HG03432 (cell line): ENCODE data around the gene HOXA11.

Experiments
- ATAC-seq: cut with Tn5 transposase; IDR thresholded peaks from one replicate; pipeline ENCODE4 v1.9.1; 2021; ENCODE audit warnings: mild to moderate bottlenecking, moderate library complexity; ENCODE audit not compliant: unreplicated experiment

HOXA11 gene

GRCh38 chr7:27185013-27185853 lies at the start of gene HOXA11:
HOXA11 (minus strand) TSS chr7:27185232; CDS start chr7:27185144, 88 bp downstream.
- no peak for ATAC-seq

- no peak for ATAC-seq
Observed at GRCh38 chr7:27229448-27229847, 44.4 kb upstream of the HOXA11 start.

DNA sequence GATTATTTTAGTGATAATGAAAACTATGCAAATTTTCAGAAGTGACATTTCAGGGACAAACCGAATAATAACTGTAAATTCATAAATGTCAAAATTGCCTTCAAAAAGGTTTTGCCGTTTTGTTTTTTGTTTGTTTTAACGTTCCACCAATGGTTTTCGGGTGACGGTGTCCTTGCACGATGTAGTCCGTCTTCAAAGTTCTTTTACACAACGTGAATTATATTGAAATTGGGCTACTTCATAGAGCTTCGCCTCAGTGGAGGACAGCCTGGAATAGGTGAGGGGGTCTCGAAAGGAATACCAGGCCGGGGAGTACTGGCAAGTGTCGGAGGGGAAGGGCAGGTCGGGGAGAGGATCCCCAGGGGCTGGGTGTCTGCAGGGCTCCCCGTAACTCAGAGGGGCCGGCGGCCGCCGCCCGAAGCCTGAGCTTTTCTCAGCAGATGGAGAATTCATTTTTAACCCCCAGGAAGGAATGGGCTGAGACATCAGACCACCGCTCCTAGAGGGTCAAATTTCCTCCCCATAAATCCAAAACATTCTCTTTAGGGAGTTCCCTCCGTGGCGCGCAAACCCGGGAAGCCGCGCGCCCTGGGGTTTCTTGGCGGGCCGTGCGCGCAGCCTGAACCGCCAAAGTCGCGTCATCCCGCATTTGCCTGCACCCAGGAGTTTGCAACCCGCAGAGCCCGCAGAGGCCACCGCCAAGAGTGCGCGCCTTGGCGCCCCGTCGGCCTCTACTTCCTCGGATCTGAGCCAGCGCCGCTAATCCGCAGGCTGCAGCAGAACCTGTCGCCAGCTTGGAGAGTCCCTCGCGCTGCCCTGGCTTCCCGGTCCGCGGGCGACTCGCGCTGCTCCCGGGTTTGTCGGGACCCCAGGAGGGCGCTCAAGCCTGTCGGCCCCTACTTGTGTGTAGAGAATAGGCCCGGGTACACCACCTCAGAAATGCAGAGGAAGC lies 40.2 kb upstream of the HOXA11 start:
- ATAC-seq, result no peak

GRCh38 chr7:27223941-27224575 lies 39.0 kb upstream of the HOXA11 start:
- no peak for ATAC-seq

- peak; percentile 69 for ATAC-seq
Observed at GRCh38 chr7:27221201-27221797, 36.3 kb upstream of the HOXA11 start.

GRCh38 chr7:27220440-27220955 lies 35.5 kb upstream of the HOXA11 start:
- ATAC-seq, result no peak

GRCh38 chr7:27219821-27220220 lies 34.8 kb upstream of the HOXA11 start:
- ATAC-seq, result no peak

GRCh38 chr7:27217951-27218350 lies 32.9 kb upstream of the HOXA11 start:
- ATAC-seq, result no peak

- no peak for ATAC-seq
Observed at GRCh38 chr7:27215356-27215755, 30.3 kb upstream of the HOXA11 start.

DNA sequence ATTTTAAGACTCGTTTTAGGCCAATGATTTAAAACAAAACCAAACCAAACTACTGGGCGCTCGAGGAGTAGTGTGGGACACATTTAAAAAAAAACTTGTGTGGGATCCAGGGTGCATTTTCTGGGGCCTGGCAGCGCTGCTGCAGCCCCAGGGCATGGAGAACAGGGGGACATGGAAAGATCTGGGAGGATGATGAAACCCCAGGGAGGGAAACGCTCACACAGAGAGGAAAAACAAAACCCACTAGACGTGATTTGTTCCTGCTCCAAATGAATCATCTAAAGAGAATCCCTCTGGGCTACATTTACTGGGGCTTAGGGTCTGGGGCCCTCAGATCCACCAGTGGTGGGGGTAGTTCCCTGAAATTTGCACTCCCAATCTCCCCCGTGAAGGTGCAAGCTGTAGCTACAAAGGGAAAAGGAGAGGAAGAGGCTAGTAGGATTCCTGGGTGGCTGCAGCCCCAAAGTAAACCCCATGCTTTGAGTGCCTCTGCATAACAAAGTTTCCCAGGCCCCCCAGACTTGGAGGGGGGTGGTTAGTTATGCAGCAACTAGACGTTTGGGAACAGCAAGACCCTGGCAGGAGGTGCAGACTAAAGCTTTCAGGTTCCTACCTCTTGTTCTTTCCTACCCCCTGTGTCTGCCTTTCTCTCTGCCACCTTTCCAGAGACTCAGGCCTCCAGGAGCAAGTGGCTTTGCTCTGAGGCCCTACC lies 29.4 kb upstream of the HOXA11 start:
- ATAC-seq, result no peak

- no peak for ATAC-seq
Observed at GRCh38 chr7:27213433-27214238, 28.6 kb upstream of the HOXA11 start.

DNA sequence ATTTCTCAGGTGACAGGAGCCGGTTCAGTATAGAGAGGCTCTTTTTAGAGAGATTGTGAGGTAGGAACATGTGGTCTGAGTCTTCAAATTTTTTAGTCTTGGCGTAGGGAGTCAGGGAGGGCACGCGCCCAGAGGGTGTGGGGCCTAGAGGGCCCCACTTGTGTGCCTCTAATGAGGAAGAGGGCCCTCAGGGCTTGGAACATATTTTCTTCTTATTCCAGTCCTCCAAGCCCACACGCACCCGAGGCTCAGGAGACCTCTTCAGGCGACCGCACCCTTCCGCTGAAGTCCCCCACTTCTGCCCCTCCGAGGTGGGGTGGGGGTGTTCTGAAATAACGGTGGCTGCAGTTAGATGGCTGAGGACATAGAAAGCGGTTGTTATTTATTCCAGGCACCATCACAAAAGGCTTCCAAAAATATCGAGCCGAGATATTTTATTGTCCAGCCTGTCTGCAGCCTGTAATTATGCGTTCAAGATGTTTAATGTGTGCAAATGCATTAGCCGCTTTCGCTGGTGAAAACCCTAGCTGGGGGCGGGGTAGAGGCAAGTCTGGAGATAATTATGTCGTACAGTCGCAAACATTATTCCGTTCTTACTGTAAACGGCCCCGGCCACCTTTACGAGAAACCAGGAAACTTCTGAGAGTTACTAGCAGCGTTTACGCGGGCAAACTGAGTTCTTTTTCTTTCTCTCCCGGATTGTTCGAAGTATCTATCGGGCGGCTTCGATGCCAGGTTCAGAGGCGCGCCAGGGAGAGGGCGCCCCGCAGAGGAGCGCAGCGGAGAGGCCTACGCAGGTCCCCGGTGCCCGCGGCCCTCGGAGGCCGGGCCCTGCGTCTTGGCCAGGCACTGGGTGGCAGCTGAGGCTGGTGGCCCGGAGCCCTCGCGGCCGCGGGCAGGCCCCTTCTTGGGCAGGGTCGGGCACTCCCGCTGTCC lies 27.7 kb upstream of the HOXA11 start:
- no peak for ATAC-seq

DNA sequence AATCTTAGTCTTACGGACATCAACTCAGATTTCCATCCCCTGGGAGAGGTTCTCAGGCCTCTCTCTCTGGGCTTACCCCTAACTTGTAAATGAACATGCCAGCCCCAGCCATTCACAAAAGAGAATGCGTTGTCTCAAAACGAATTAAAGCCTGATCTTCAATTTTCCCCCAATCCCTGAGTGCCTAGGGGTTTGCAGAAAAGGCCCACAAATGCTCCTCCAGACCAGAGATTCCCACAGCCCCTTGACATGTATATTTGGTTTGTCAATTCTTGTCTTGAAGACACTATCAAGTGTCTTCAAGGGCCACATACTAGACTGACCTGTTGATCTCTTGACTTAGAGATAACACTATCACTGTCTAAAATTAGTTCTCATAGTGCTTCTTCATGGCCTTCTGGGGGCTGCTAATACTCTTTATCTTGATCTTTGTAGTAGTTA lies 26.8 kb upstream of the HOXA11 start:
- no peak for ATAC-seq

DNA sequence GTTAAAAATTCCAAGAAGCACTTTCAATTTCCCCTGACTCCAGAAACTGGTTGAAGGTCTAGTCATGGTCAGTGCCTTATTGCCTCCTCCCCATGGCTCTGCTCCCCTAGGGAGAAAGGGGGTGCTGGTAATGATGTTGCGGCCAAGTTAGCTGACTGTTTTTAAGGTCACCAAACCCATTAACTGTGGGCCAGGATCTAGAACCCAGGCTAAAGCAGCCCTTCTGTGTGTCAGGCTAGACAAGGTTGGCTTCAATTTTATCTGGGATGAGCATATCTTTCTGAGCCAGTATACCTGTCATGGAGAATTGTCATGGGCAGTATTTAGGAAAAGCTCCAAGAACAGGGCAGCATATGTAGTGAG lies 26.0 kb upstream of the HOXA11 start:
- ATAC-seq, result no peak

DNA sequence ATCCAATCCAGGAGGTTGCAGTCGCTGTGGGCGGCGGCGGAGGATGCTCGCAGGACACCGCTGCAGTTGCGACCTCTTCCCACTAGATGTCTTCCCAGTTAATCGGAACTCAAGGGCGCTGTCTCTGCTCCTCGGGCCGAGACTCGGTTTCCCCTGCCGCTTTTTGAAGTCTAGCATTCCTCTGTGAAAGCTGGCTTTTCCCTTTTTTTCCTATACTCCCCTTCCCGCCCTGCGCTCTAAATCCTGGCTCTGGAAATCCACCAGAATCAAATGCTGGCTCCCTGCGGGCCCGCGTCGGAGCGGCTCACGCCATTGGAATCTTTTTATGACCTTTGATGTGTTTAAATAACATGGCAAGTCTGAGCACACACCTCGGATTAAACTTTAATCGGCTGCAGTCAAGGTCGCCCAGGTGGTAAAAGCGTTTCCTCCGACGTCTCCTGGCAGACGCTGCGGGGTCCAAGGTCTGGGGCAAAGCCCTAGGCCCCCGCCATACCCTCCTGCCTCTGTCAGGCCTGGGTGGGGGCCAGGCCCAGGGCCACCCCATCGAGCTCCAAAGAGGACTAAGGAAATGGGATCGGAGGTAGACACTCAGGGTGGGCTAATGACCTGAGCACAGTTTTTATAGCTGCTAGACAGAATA lies 25.5 kb upstream of the HOXA11 start:
- peak; percentile 76 for ATAC-seq

GRCh38 chr7:27209933-27210440 lies 25.0 kb upstream of the HOXA11 start:
- no peak for ATAC-seq

DNA sequence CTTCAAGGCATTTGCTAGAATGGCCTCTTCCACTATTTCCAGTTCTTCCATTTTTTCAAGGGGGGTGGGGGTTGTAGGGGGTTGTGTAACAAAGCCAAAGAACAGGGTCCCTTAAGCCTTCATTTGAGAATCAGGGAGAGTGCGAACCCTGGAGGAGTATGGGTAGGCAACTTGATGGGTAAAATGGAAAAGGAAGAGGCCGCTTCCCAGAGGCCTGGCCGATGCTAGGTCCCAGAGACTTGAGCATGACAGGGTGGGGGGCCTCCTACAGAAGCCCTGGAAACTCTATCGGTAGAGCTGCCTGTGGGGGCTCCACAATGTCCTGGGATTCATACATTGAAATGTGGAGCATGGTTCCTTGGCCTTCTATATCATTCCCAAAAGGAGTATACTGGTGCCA lies 24.0 kb upstream of the HOXA11 start:
- ATAC-seq, result no peak
